Cardiac muscle cell (in vitro differentiated cells and primary cell): ENCODE data around the gene CCSER2. TPM values are rescaled to one million over a fixed set of nuclear protein-coding genes. Genes with fewer than 3 reads are reported as not detected.

Experiments
- DNase-seq, 2 donors: peaks; one replicate each; pipeline versions ENCODE4 v3.0.0 to v3.0.0-alpha.2; 2010 to 2017; ENCODE audit warnings: low read depth in 1 of 2, low spot score in 1 of 2
- H3K27ac ChIP-seq: fragments of 200-600 bp; sonication (generic); 2 replicates; pipeline ENCODE4 v1.5.1; 2016
- H3K27me3 ChIP-seq: fragments of 200-600 bp; sonication (generic); 2 replicates; pipeline ENCODE4 v1.6.0; 2016; ENCODE audit warnings: control low read depth
- H3K36me3 ChIP-seq: fragments of 200-600 bp; sonication (generic); 2 replicates; pipeline ENCODE4 v1.5.1; 2016; ENCODE audit warnings: control low read depth
- H3K4me1 ChIP-seq: fragments of 200-600 bp; sonication (generic); 2 replicates; pipeline ENCODE4 v1.8.1; 2017; ENCODE audit warnings: low read depth, mild to moderate bottlenecking, mixed run types
- H3K4me3 ChIP-seq: fragments of 200-600 bp; sonication (generic); 2 replicates; pipeline ENCODE4 v1.5.1; 2016; ENCODE audit warnings: mild to moderate bottlenecking
- H3K9me3 ChIP-seq: fragments of 200-600 bp; sonication (generic); 2 replicates; pipeline ENCODE4 v1.5.1; 2017; ENCODE audit warnings: low read depth, mild to moderate bottlenecking, control low read depth
- polyA plus RNA-seq: library from polyadenylated mRNA; unstranded; fragments of >200 nt; fragmentation: Nextera tagmentation; extraction: Ambion mirVana; gene quantifications from 2 replicates; pipeline ENCODE4 v1.2.1, GENCODE V29; 2016
- total RNA-seq: library from RNA; depleted of rRNA; stranded (reverse); fragments of >200 nt; gene quantifications from 2 replicates; pipeline ENCODE4 v1.2.3, GENCODE V29; 2016
- TF ChIP-seq, protein P1 (sequence below): IDR thresholded peaks from 2 replicates; pipeline ENCODE4 v1.5.1; 2012; ENCODE audit warnings: low read depth, mild to moderate bottlenecking, low read length

CCSER2 gene
- total and polyA plus RNA-seq, 2 experiments from 2014 or later, result 22.5 to 32.9 TPM

DNA sequence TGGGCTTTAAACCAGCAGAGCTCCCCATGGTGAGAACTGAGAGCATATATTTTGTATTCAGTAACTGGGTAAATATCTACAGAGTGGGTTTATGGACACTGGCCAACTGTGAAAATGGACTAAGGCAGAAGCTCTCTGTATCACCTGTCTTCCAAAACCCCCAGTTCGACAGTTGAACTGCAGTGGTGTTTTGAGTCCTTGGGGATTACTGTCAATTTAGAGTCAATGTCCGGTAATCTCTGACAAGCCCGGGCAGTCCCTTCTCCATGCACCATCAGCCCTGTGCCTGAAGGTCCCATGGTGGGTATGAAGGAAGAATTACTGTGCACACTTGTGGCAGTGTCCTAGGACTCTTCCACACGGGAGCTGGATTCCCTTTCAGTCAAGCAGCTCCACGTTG lies 235.0 kb downstream of the CCSER2 start:
- Histone ChIP-seq H3K4me1 (no peaks in the 10 kb centered on the region), H3K36me3 (no peaks in the 10 kb centered on the region), H3K4me3 (no peak overlapping the region), H3K9me3 (no peaks in the 10 kb centered on the region), H3K27me3 (no peaks in the 10 kb centered on the region), H3K27ac (no peak overlapping the region)
- DNase-seq, result no peak
- TF ChIP-seq, protein P1, sequence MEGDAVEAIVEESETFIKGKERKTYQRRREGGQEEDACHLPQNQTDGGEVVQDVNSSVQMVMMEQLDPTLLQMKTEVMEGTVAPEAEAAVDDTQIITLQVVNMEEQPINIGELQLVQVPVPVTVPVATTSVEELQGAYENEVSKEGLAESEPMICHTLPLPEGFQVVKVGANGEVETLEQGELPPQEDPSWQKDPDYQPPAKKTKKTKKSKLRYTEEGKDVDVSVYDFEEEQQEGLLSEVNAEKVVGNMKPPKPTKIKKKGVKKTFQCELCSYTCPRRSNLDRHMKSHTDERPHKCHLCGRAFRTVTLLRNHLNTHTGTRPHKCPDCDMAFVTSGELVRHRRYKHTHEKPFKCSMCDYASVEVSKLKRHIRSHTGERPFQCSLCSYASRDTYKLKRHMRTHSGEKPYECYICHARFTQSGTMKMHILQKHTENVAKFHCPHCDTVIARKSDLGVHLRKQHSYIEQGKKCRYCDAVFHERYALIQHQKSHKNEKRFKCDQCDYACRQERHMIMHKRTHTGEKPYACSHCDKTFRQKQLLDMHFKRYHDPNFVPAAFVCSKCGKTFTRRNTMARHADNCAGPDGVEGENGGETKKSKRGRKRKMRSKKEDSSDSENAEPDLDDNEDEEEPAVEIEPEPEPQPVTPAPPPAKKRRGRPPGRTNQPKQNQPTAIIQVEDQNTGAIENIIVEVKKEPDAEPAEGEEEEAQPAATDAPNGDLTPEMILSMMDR, result no peak

DNA sequence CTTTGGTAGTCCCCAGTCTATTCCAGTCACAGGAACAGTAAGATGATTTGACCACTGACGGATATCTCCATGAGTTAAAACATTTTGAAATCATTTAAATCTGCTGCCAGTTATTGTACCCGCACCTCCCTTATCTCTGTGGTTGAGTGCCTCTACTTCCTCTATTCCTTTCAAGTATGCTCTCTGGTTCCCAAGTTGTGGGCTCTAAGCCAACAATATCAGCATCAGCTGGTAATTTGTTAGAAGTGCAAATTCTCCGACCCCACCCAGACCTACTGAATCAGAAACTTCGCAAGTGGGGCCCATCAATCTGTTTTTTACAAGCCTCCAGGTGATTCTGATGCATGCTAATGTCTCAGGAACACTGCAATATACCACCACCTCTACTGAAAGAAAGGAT lies 235.5 kb downstream of the CCSER2 start:
- H3K9me3 ChIP-seq, result no peaks in the 10 kb centered on the region
- DNase-seq, result no peak
- no peaks in the 10 kb centered on the region for H3K27me3 ChIP-seq
- H3K4me3 ChIP-seq, result no peak overlapping the region
- H3K36me3 ChIP-seq, result no peaks in the 10 kb centered on the region
- H3K4me1 ChIP-seq, result no peaks in the 10 kb centered on the region
- TF ChIP-seq, protein P1, result no peak
- H3K27ac ChIP-seq, result no peak overlapping the region

DNA sequence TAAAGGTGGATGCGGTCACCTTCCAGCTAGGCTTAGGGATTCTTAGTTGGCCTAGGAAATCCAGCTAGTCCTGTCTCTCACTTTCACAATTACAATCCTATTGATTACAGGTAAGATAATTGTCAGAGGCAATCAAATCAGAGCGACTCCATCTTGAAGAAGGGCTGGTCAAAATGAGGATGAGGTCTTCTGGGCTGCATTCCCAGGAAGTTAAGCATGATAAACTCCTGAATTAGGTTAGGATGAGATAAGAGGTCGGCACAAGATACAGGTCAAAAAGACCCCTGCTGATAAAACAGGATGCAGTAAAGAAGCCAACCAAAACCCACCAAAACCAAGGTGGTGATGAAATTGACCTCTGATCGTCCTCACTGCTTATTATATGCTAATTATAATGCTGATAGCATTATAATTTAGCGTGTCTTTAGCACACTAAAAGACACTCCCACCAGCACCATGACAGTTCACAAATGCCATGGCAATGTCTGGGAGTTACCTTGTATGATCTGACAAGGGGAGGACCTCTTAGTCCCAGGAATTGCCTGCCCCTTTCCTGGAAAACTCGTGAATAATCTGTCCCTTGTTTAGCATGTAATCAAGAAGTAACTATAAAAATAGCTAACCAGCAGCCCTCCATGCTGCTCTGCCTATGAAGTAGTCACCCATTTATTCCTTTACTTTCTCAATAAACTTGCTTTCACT lies 237.6 kb downstream of the CCSER2 start:
- no peak overlapping the region for H3K27ac ChIP-seq
- no peaks in the 10 kb centered on the region for H3K4me1 ChIP-seq

DNA sequence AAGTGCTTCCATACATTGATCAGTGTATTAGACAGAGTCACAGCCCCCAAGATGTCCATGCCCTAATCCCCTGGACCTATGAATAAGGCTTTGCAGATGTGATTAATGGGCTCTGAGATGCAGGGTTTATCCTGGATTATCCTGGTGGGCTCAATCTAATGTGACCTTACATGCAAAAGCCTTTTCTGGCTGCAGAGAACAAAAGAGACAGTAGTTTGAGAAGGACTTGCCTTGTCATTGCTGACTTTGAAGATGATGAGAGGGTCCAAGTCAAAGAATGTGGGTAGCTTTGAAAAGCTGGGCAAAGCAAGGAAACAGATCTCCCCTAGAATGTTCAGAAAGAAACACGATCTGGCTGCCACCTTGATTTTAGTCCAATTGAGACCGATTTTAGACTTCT lies 238.7 kb downstream of the CCSER2 start:
- DNase-seq, result no peak
- Histone ChIP-seq H3K27me3 (no peaks in the 10 kb centered on the region), H3K27ac (no peak overlapping the region), H3K4me3 (no peak overlapping the region), H3K9me3 (no peaks in the 10 kb centered on the region), H3K36me3 (no peaks in the 10 kb centered on the region), H3K4me1 (no peaks in the 10 kb centered on the region)
- TF ChIP-seq, protein P1, result no peak

More for the DNA sequence above, 237.6 kb downstream of the CCSER2 start:
- Histone ChIP-seq H3K4me3 (no peak overlapping the region), H3K36me3 (no peaks in the 10 kb centered on the region), H3K27me3 (no peaks in the 10 kb centered on the region), H3K9me3 (no peaks in the 10 kb centered on the region)
- TF ChIP-seq, protein P1, result no peak
- no peak for DNase-seq

Other genes with a start within 250 kb of the CCSER2 start
- 213 and 332 TPM in 2 replicates for gene GHITM, start 189.1 kb upstream of the CCSER2 start, total RNA-seq
- 298 and 409 TPM in 2 replicates for gene GHITM, start 189.1 kb upstream of the CCSER2 start, polyA plus RNA-seq
- not detected in 2 replicates for gene GPR15LG, start 154.8 kb upstream of the CCSER2 start, total RNA-seq
- gene GPR15LG, start 154.8 kb upstream of the CCSER2 start, polyA plus RNA-seq, result not detected in 2 replicates
- gene CDHR1, start 134.1 kb upstream of the CCSER2 start, total RNA-seq, result 0.12 and 0.18 TPM in 2 replicates
- gene CDHR1, start 134.1 kb upstream of the CCSER2 start, polyA plus RNA-seq, result 0.59 and 0.72 TPM in 2 replicates
- not detected in 2 replicates for gene LRIT2, start 103.0 kb upstream of the CCSER2 start, total RNA-seq
- gene LRIT2, start 103.0 kb upstream of the CCSER2 start, polyA plus RNA-seq, result not detected in 2 replicates
- gene LRIT1, start 87.0 kb upstream of the CCSER2 start, total RNA-seq, result not detected in 2 replicates
- not detected in 2 replicates for gene LRIT1, start 87.0 kb upstream of the CCSER2 start, polyA plus RNA-seq
- not detected in 2 replicates for gene RGR, start 83.5 kb upstream of the CCSER2 start, total RNA-seq
- not detected in 2 replicates for gene RGR, start 83.5 kb upstream of the CCSER2 start, polyA plus RNA-seq